Activated T-helper 2 cell treated with anti-CD3 and anti-CD28 coated beads, Interferon-gamma antibody, Interleukin-2, Interleukin-4, amounts not matched to agents 10 μg/mL and 5 μg/mL and 100 μg/mL, durations not matched to agents 14 hours and 24 hours and 36 hours (primary cell): ENCODE measurements around the gene FAM72D. TPM values are rescaled to one million over a fixed set of nuclear protein-coding genes. Genes with fewer than 3 reads are reported as not detected.
"Not testable (repeated sequence)": the region's sequence is repeated elsewhere in the genome, so short reads cannot be mapped to it uniquely, and the experiment has no call there.

Experiments used
- DNase-seq: peaks from one replicate; pipeline ENCODE4 v3.0.0; 2021; ENCODE audit warnings: low spot score
- H3K27ac Mint-ChIP-seq: one replicate; pipeline ENCODE4 v1.8.0; 2021; ENCODE audit warnings: mixed read lengths
- H3K27me3 Mint-ChIP-seq: one replicate; pipeline ENCODE4 v1.8.0; 2021; ENCODE audit warnings: low read depth, mixed read lengths
- H3K36me3 Mint-ChIP-seq: one replicate; pipeline ENCODE4 v1.8.0; 2021; ENCODE audit warnings: low read depth, mixed read lengths
- H3K4me1 Mint-ChIP-seq: one replicate; pipeline ENCODE4 v1.8.0; 2021; ENCODE audit warnings: low read depth, mixed read lengths
- H3K4me3 Mint-ChIP-seq: one replicate; pipeline ENCODE4 v1.8.0; 2021; ENCODE audit warnings: low read depth, mild to moderate bottlenecking, moderate library complexity, mixed read lengths
- H3K9me3 Mint-ChIP-seq: one replicate; pipeline ENCODE4 v1.8.0; 2021; ENCODE audit warnings: mixed read lengths
- intact Hi-C: fragments of 100-400 bp; cut with micrococcal nuclease; formaldehyde crosslinking; loops from one replicate; pipeline ENCODE4 v1.15.1; 2023
- total RNA-seq: library from RNA; stranded (reverse); gene quantifications from 2 replicates; pipeline ENCODE4 v1.2.3, GENCODE V29; 2022

FAM72D gene
- total RNA-seq, 1 donor from 2014 or later: 7.9 TPM

DNA sequence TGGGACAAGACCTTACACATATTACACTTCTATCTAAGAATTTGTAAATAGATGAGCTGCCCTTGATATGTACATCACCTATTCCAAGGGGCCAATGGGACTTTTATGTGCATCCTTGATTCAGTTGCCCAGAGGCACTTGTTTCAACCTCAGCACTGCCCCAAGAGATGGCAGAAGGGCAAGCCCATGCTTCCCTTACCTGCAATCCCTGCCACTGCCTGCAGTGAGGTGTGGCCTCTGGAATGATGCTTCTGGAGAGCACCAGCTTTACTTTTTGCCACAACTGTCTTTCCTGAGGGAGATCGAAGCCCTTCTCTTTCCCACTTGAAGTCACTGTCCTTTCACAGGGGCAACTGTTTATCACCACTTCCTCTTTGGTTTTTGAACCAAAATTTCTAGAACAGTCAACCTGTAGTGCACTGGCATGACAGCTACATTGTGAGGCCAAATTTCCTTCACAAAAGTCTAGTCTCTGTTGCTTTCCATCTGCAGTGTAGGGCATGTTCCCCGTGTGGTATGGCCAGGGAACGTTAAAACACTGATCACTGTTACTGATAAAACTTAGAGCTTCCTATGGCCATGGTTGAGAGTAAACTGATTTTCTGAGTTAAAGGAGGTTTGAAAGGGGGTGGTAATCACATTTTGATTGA, 48.6 kb downstream of the FAM72D start:
- DNase-seq, H3K36me3 Mint-ChIP-seq, intact Hi-C loops, H3K27ac Mint-ChIP-seq, H3K4me3 Mint-ChIP-seq, H3K4me1 Mint-ChIP-seq, H3K27me3 Mint-ChIP-seq, H3K9me3 Mint-ChIP-seq: not testable (repeated sequence)

DNA sequence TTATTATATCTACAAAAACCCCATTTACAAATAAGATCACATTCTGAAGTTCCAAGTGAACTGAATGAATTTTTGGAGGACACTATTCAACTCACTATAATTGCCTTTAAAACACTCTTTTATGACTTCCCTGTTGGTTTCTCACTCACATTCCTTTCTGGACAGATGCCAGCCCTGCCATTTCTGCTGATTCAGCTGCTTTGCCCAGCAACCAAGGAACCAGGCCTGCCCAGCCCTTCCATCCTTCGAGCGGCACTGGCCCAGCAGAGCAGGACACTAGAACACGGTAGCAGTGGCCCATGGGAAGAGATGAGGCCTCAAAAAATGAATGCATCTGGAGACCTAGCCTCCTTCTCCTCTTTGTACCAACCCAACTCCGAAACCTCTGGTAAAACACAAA, 50.5 kb downstream of the FAM72D start:
- DNase-seq, H3K4me1 Mint-ChIP-seq, H3K27me3 Mint-ChIP-seq, H3K36me3 Mint-ChIP-seq, H3K27ac Mint-ChIP-seq, H3K9me3 Mint-ChIP-seq, intact Hi-C loops, H3K4me3 Mint-ChIP-seq: not testable (repeated sequence)

DNA sequence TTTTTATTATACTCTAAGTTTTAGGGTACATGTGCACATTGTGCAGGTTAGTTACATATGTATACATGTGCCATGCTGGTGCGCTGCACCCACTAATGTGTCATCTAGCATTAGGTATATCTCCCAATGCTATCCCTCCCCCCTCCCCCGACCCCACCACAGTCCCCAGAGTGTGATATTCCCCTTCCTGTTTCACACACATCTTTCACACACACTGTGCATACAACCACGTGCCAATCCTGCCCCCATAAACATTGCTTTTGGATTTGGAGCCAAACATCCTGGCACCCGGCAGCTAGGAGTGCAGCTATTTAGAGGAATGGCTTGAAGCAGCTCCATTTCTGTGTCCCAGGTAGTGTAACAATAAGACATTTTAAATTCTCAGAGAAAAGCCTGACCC, 51.4 kb downstream of the FAM72D start:
- H3K36me3 Mint-ChIP-seq, H3K27me3 Mint-ChIP-seq, DNase-seq, H3K27ac Mint-ChIP-seq, intact Hi-C loops, H3K9me3 Mint-ChIP-seq, H3K4me3 Mint-ChIP-seq, H3K4me1 Mint-ChIP-seq: not testable (repeated sequence)

DNA sequence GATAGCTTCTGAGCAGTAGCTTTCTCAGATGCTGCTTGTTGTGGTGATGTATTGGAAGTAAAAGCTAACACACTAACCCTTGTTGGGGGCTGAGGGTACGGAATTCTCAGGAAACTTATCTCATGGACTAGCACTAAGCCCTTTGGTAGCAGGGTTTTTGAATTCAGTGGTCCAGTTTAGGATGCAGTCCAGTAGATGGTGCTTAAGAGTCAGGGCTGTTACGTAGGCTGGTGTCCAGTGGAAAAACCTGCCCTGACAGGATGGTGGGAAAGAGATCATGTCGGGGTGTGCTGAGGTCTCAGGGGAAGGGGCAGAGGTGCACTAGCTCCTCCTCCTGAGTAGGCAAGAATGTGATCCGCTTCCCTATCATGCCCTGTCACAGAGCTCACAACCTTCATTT, 59.6 kb downstream of the FAM72D start:
- H3K4me3 Mint-ChIP-seq, H3K36me3 Mint-ChIP-seq, intact Hi-C loops, H3K4me1 Mint-ChIP-seq, DNase-seq, H3K27ac Mint-ChIP-seq, H3K9me3 Mint-ChIP-seq, H3K27me3 Mint-ChIP-seq: not testable (repeated sequence)

DNA sequence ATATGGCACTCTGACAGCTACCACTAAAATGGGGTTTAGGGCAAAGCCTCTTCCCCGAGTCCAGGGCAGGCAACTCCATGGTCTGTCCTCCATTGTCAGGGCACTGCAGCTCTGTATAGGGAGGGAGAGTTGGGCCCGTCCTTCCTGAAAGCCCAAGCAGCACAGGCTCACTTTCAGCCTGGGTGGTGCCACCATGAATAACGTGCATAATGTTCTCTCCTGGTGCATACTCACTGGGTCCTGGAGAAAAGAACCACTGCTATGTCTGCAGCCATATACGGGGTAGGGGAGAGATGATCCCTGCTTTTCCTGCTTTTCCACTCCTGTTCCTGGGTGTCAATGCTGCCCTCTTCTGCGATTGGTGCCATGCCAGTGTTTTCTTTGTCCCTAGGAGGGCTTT, 60.1 kb downstream of the FAM72D start:
- intact Hi-C loops, H3K9me3 Mint-ChIP-seq: not testable (repeated sequence)

DNA sequence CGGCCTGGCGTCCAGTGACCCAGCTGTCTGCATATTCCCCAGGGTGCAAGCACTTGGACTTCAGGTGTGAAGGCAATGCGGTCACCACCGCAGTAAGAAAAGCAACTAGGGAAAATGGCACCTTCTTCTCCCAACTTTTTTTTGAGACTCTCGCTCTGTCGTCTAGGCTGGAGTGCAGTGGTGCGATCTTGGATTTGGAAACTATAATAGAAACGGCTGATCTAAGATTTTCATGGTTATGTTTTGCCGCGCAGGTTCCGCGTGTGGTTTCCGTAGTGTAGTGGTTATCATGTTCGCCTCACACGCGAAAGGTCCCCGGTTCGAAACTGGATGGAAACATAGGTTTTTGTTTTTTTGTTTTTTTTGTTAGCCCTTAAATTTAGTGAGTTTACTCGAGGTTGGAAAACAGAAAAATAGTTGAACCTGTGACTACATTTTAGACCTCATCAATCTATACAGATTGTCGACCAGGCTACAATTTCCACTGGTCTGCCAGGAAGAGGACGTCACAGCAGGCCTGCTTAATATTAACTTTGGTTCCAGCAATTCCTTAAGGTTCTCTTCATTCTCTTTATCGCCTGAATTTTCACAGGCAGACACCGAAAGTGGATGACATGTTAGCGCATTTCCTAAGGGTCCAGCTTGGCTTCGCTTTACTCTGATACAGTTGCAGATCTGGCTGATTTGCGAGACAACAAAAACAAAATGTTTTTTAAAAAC, 61.3 kb downstream of the FAM72D start:
- H3K4me1 Mint-ChIP-seq, H3K36me3 Mint-ChIP-seq, H3K27me3 Mint-ChIP-seq, H3K9me3 Mint-ChIP-seq, intact Hi-C loops: not testable (repeated sequence)
- DNase-seq: peak; percentile 46
- peak overlapping the region; percentile 74 for H3K27ac Mint-ChIP-seq
- peak overlapping the region; percentile 68 for H3K4me3 Mint-ChIP-seq

More for the DNA sequence above, 60.1 kb downstream of the FAM72D start:
- H3K4me3 Mint-ChIP-seq, H3K36me3 Mint-ChIP-seq, H3K27ac Mint-ChIP-seq, H3K4me1 Mint-ChIP-seq, DNase-seq, H3K27me3 Mint-ChIP-seq: not testable (repeated sequence)

DNA sequence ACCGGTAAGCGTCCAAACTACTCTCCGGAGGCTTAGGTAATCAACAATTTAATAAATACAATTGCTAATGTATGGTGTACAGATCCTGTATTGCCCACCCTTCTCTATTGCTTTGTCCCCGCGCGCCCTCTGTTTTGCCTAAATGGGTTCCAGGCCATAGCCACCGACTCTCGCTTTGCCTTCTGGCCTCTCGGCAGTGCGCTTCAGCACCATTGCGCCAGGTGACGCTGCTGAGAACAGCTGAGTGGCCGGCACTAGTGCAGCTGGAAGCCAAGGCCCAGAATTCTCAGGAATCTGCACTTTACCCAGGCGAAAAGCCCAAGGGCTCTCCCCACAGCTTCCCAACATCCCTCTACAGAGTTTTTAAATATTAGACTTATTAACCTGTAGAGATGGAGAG, 61.9 kb downstream of the FAM72D start:
- H3K27ac Mint-ChIP-seq, H3K9me3 Mint-ChIP-seq, H3K4me1 Mint-ChIP-seq, H3K27me3 Mint-ChIP-seq, H3K4me3 Mint-ChIP-seq, H3K36me3 Mint-ChIP-seq, DNase-seq, intact Hi-C loops: not testable (repeated sequence)

DNA sequence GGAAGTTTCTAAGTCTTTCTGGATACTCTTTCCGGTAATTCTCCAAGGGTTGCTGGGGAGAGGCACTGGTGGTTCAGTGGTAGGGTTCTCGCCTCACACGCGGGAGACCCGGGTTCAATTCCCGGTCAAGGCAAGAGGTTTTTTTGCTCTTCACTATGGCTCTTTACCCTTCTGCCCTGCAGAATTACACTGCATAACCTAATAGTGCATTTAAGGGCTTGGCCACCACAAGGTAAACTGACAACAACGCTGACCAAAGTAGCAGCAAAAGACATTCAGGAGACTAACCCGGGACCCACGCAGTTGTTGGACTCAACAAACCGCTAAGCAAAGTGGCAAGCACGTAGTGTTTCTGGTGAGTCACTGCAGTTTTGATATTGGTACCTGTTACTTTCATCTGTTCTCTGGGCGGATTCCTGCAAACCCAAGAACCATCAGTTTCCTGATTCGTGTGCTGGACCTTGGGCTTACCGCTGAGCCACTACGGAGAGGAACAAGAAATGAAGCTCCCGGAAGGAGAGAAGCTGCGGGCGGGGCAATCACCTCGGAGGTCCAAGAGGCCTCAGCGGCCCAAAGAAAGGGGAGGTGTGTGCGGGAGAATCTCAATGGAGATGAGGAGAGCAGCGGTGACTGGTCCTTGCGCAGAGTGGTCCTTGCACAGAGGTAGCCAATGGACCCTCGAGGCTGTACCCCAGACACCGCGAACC, 65.4 kb downstream of the FAM72D start:
- H3K27ac Mint-ChIP-seq, H3K4me1 Mint-ChIP-seq, H3K27me3 Mint-ChIP-seq, DNase-seq, H3K9me3 Mint-ChIP-seq, H3K4me3 Mint-ChIP-seq, intact Hi-C loops, H3K36me3 Mint-ChIP-seq: not testable (repeated sequence)

Other genes with a start within 250 kb of the FAM72D start
- gene SRGAP2B, start 646 bp upstream of the FAM72D start, total RNA-seq: 43.5 and 47.2 TPM in 2 replicates
- not detected in 2 replicates for gene PPIAL4D, start 146.2 kb downstream of the FAM72D start, total RNA-seq